COLO668 (cell line): ENCODE measurements around the gene AGAP1.
A peak's percentile ranks its signal among the peaks of the same experiment; 100 is the strongest.

Experiments
- DNase-seq: peaks from one replicate; lab custom pipeline; 2025; ENCODE audit not compliant: unreplicated experiment; lab: John Stamatoyannopoulos, UW

Gene AGAP1

DNA sequence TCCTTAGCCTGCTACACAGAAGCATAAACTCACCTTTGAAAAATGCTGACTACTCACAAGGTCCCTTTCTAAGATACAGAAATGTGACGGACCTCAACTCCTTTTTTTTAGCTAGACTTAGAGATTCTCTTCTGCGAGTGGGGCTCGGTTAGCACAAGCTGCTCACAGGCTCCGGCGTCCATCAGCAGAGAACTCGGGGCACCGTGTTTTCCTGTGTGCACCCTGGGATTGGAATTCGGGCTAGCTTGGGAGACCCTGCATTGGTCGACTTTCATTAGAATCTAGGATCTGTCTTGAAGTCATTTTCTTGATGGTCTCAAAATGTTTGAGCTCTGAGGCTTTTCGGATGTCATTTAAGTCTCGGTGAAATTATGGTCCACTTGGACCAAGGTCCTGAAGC, 483.1 kb downstream of the AGAP1 start:
- DNase-seq, result no peak

GRCh38 chr2:235977445-235977844, 483.6 kb downstream of the AGAP1 start:
- no peak for DNase-seq

GRCh38 chr2:235978022-235978421, 484.2 kb downstream of the AGAP1 start:
- no peak for DNase-seq

DNA sequence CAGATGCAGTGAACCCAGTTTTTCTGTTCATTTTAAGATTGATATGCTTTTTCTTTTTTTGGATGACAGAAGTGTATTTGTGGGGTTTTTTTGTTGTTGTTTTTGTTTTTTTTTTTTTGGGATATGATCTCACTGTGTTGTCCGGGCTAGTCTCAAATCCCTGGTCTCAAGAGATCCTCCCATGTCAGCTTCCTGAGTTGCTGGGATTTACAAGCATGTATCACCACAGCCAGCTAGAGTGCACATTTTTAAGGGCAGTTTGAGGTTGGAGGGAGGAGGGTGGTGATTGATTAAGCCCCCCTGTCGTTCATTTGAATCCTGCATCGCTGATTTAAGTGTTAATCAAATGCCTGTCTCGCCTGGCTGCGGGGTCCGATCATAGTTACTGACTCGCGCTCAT, 485.2 kb downstream of the AGAP1 start:
- no peak for DNase-seq

GRCh38 chr2:235979753-235980435, 486.1 kb downstream of the AGAP1 start:
- DNase-seq, result peak; percentile 75

GRCh38 chr2:235981631-235982030, 487.8 kb downstream of the AGAP1 start:
- no peak for DNase-seq

- DNase-seq, result no peak
Observed at GRCh38 chr2:235983016-235983415, 489.2 kb downstream of the AGAP1 start.

GRCh38 chr2:235984552-235984951, 490.7 kb downstream of the AGAP1 start:
- no peak for DNase-seq

GRCh38 chr2:235986361-235986760, 492.5 kb downstream of the AGAP1 start:
- DNase-seq, result no peak

DNA sequence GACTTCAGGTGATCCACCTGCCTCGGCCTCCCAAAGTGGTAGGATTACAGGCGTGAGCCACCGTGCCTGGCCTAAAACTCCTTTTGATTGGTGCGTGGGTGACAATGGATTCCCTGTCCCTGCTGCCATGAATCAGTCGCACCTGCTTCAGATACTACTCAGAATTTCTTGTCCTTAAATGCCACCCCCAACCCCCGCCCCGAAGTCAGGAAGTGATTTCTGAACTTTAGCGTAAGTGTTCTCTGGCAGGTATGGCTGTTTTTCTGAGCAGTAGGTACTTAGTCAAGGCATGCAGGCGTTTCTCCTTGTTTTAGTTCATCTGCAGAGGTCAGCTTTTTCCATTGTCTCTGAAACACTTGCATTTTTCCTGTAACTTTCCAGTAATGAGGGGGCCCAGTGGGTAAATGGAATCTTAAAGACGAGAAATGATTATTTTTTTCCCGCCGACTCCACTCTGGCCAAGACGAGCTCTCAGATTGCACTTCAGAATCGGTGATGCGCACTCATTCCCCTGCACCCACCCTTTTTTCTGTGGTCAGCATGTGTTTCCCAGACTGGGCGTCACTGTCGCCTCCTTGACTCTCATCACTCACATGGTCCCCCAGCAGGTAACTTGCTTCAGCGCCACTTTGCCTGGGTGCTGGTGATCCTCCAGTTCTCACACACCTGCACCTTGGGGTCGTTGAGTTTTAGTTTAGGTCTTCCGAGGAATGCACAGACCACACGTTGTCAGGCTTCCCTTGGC, 494.6 kb downstream of the AGAP1 start:
- no peak for DNase-seq

GRCh38 chr2:235989591-235989990, 495.7 kb downstream of the AGAP1 start:
- DNase-seq, result no peak

DNA sequence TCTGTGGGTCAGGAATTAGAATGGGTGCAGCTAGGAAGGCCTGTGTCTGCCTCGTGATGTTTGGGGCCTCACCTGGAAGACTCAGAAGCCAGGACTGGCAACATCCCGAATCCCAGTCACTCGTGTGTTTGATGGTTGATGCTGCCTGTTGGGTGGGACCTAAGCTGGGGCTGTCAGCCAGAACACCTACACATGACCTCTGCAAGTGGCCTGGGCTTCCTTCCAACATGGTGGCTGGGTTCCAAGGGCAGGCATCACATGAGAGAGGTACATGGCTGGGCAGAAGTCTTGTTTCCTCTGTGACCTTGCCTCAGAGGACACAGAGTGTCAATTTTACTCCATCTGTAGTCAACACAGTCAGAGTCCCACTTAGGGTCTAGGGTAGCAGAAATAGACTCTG, 496.5 kb downstream of the AGAP1 start:
- DNase-seq, result no peak

- DNase-seq, result no peak
Observed at GRCh38 chr2:235992024-235992423, 498.2 kb downstream of the AGAP1 start.

GRCh38 chr2:235996419-235996818, 502.6 kb downstream of the AGAP1 start:
- DNase-seq, result no peak

- no peak for DNase-seq
Observed at GRCh38 chr2:235999011-235999410, 505.2 kb downstream of the AGAP1 start.

DNA sequence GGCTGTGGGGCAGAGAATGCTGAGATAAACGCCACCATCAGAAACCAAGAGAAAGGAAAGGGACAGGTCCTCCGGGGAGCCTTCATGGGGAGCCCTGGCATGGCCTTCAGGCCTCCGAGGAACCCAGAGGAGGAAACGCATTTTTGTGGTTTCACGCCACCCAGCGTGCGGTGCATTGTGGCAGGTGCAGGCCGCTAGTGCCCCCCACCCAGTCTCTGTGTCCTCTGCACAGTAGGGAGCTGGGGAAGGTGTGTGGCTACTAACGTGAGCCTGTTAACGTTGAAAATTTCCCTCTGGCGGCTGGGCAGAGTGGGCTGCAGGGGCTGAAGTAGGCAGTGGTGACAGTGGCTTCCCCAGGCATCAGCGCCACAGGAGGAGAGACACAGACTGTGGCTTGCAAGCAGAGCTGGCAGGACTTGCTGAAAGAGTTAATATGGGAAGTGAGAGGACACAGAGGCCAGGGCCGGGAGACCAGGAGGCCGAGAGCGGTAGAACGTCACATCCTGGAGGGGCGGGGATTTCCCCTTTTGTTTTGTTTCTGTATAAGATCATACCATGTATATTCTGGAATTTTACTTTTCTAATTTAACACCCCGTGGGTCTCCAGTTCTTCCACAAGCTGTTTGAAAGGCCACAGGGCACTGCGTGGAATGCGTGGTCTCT, 507.5 kb downstream of the AGAP1 start:
- DNase-seq, result no peak

- DNase-seq, result no peak
Observed at GRCh38 chr2:236001854-236002253, 508.0 kb downstream of the AGAP1 start.

DNA sequence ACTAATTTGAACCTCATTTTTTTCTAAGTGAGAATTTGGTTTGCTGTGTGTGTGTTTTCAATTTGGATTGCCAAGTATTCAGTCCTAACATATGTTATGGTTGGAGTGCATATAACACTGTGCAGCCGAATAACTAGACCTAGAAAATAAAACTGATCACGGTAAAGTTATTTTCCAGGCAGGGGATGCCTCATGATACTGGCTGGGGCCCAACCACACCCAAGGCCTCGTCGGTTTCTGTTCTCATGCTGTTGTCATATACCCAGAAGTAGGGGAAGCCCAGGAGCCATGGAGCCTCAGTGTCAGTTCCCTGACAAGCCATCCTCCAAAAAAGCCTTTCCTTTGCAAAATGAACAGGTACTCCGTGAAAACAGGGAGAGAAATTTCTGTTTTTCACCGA, 514.2 kb downstream of the AGAP1 start:
- no peak for DNase-seq

DNA sequence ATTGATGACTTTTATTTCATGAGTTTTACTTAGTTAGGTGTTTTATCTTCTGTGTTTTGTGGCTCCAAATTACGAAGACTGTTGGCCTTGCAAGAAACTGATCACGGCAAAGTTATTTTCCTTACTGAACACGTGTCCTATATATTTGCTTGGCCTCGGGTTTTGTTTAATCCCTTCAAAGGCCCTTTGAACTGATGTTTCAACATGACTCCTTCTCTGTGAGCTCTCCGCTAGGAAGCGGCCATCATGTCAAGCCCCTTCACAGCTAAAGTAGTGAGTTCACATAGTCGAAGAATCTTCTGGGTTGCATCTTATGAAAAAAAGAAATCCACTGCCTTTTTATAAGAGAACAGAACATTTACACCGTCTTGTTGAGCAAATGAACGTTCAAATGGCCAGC, 515.0 kb downstream of the AGAP1 start:
- DNase-seq, result no peak

DNA sequence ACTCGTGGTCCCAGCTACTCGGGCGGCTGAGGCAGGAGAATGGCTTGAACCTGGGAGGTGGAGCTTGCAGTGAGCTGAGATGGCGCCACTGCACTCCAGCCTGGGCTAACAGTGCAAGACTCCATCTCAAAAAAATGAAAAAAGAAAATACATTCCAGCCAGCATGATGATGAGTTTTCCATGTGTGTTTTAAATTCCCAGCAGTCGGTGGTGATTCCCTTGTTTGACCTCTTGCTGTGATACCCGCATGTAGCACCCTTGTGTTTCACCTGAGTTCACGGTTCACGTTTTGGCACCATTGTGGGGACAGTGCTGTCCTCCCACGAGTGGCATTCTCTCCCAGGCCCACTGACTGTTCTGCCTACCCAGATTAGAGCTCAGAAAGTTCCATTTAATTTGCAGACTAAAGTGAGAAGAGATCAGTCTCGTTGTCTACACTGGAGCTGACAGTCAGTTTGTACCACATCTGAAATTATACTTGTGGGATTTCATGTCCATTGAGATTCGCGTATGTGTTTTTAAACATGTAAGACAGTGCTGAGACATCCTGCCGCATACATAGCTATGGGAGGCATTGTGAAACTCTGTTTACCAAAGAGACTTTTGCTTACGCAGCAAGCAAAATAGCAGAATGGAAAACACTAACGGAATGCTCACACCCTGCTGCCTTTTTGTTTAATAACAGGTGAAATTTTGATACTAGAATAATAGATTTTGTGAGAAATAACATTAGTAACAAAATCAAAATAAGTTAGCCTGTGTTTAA, 517.3 kb downstream of the AGAP1 start:
- DNase-seq, result no peak

DNA sequence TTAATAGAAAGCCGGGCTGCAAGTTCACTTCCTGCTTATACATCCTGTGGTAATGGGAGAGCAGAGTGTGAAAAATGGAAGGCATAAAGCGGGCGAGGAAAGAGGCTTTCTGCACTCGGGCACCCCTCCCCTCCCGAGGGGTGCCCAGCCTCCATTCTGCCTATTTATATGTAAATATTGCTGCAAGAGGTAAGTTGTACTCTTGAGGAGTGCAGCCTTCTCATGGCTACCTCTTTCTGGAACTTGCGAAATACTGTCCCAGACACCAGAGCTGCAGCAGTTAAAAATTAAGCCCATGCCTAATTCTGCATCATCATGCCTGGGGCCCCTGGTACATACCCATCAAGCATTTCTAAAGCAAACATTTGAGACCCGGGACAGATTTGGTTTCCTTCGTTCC, 518.3 kb downstream of the AGAP1 start:
- DNase-seq, result no peak
